HG02852 (cell line): ENCODE data around the gene MPC2.
"Not testable (repeated sequence)": the region's sequence is repeated elsewhere in the genome, so short reads cannot be mapped to it uniquely, and the experiment has no call there.

Experiments
- ATAC-seq: cut with Tn5 transposase; IDR thresholded peaks from one replicate; pipeline ENCODE4 v1.9.1; 2021; ENCODE audit warnings: mild to moderate bottlenecking, moderate library complexity; ENCODE audit not compliant: unreplicated experiment

Gene MPC2

DNA sequence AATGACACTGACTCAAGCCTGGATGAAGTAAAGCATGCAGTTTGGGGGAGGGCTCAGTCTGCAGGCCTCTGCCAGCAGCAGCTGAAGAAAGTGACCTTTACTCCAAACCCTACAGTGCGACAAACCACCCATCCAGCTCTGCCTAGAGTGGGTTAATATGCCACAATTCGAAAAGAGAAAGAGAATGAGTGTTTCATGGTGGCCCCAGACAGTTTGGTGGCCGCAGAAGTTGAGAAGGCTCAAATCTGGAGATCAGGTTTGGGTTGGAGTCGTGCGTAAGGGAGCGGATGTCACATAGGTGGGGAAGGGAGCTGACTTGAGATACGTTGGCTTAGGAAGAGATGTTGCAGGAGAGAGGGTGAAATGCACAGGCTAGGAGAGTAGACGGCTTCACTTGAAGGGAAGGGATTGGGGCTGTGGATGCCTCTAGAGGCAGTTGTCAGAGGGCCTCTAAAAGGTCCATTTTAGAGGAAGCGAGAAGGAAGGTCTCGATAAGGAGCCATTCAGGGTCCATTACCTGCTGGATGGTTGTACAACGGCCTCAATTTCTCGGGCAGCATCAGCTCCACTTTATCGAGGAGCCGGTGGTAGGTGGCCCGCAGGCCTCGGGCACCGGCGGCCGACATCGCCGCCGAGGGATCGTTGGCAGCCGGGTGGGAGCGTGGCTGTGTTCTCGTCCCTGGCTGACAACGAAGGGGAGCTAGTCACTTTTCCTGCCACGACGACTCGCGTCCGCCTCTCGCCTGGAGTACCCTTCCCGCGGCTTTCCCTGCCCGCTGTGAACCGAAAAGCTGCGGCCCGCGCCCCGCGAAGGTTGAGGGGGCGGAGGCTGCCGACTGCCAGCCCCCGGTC lies 1.4 kb downstream of the MPC2 start:
- peak; percentile 10 for ATAC-seq

DNA sequence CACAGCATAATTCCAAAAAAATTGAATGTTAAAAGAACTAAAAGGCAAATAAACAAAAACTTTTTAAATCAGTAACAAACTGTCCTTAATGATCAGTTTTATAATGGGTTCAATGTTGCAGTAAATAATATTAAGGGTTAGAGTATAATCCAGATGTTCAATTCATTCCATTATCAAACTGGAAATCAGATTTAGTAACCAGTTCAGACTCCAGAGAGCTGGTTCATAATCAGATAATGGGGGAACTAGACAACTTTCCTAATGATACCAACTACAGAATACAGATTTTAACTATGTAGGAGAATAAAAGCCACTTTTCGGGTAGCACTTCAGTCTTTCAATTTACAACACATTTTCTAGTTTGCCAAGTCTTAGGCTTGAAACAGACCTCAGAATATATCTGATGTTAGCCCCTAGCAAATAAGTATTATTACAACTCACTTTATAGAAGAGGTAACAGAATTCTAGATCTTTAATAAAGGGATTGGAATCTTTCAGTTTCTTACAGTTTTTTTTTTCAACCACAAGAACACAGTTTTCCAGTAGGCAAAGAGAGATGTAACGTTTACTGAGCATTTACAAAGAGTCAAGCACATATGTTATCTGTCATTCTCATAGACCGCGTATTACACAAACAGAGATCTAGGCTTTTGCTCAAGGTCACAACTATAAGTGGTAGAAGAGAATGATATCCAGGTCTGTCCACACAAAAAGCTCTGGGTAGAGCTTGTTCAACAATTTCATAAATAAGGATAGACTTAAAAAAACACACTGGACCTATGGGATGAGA lies 2.3 kb downstream of the MPC2 start:
- ATAC-seq, result no peak

DNA sequence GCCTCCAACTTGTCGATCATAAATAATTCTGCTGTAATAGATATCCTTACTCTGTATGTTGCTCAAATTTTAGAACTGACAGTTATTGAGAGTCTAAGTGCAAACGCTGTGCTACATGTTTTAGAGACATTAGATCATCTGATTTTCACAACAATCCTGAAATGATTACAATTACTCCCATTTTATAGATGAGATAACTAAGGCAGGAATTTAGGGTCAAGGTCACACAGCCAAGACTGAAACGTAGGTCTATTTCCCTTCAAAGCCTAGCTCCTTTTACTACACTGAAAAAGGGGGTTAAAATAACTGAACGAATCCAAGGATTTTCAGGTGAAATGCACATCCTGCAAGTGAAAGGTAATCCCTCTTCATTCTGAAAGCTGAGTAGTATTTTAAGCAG lies 3.1 kb downstream of the MPC2 start:
- no peak for ATAC-seq

DNA sequence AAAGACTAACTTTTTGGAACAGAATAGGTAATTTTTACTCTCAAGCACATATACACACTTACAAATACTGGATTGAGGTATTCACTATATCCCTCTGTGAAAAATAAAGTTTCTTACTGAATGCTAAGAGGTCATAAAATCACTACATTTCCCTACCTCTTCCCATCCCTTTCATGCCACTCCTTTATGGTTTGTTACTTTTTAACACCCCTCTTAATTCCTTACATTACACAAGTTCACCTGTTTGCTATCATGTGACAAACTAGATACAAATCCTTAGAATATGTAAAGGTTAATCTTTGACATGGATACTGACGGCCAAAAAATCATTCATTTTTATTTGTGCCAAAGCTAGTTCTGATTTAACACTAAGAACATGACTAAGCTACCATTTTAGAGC lies 7.1 kb downstream of the MPC2 start:
- no peak for ATAC-seq

DNA sequence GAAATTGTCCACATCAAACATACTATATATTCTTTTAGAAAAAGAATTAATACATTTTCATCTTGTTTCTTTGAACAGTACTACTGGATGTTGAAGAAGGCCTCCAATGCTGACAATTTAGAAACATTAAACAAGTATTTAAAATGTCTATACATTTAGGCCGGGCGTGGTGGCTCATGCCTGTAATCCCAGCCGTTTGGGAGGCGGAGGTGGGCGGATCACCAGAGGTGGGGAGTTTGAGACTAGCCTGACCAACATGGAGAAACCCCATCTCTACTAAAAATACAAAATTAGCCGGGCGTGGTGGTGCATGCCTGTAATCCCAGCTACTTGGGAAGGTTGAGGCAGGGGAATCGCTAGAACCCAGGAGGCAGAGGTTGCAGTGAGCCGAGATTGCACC lies 8.0 kb downstream of the MPC2 start:
- not testable (repeated sequence) for ATAC-seq

DNA sequence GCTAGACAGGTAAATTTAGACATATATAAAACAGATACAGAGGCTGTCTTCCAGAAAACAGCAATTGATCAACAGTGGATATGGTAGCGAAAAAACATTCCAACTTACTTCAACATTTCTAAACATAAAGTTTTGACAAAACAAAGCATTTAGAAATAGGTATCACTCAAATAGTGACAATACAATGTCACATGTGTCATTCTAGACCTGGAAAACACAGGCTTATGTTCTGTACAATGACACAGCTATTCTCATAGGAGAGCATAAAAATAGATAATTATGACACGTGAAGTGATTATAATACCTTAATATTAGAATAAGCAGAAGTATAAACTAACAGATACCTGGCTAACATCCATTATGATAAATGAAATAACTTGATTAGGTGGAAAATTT lies 8.4 kb downstream of the MPC2 start:
- ATAC-seq, result no peak

DNA sequence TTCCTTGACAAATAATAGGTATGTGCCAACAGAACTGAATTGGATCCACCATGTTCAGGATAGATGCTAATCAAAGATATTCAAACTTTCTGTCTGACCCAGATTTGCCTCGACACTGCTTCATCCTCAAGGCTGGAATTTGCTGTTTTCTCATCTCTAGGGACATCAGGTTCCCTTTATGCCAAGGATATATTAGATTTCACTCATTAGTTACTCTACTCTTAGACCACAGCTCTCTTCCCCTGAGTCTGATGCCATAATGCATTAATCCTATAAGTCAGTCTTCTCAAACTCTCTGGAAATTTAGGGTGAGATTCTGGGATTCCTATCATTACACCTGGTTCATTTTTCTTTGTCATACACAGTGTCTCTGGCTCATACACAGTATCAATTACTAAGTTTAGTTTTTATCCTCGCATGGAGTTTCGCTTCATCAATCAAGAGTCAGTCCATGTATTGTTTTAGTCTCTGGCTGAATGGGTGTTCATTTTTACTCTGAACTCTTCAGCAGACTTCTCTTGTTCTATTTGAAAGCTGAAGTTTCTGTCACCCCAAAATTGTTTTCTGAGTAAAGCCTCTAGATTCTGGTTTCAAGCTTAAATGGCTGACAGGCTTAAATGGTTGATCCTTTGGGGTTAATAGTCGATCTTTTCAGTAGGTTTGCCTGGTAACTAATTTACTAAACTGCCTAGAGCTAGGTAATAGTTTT lies 9.7 kb downstream of the MPC2 start:
- ATAC-seq, result peak; percentile 52

DNA sequence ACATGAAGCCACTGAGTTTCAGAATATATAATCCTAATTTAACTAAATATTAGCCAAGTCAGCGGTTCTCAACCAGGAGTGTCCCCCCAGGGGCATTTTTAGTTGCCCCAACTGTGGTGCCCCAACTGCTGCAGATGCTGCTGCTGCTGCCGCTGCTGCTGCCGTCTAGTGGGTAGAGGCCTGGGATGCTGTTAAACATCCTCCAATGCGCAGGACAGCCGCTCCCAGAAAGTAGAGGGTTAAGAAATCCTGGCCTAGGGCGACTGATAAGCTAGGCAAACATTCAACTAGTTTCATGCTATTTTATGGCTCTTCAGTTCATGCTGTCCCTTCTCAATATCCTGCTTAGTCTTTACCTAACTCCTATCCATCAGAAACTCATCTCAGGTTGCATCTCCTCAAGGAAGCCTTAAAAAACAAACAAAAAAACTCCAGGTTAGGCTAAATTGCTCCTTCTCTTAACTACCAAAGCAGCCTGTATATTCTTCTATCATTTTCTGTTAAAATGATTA lies 10.3 kb downstream of the MPC2 start:
- ATAC-seq, result no peak

DNA sequence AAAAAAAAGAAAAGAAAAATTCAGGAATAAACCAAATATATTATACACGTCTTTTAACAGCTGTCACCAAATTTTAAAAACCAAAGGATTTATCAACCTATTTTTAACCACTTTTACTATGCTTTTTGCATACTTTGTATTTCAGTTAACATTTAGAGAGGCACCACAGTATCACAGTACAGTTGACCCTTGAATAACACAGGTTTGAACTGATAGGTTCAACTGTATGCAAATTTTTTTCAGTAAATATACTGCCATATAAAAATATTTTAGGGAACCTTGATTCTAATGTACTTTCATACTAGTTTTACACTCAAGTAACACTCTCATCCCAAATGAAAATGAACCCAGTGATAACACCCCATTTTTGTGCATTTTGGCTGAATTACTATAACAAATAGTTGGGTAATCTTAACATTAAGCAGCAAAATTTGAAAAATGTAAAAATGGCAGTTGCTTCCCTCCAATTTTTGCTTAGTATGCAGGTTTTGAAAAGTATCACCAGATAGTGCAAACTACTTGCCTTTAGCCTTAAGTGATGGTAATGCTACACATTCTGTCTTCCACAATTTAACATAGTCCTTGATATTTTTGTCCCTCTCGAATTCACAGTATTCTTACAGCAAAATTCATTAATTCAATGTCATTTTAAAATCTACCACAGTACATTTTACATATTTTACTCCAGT lies 12.2 kb downstream of the MPC2 start:
- ATAC-seq, result no peak

DNA sequence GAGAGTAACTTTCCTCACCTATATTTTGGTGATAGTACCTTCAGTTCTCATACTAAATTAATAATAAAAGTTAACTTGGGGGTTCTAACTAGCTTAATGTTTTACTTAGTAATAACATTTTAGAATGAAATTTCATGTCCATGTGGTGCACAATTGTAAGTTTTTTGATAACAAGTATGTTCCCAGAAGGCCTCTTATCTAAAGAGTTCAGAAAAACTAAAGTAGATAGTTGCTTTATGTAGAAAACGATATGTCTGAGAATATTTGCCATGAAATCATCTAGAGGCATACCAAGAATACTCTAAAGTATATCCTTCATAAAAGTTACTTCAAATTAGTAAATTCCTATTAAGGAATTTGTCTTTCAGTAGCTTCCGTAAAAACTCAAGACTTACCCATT lies 12.8 kb downstream of the MPC2 start:
- no peak for ATAC-seq

DNA sequence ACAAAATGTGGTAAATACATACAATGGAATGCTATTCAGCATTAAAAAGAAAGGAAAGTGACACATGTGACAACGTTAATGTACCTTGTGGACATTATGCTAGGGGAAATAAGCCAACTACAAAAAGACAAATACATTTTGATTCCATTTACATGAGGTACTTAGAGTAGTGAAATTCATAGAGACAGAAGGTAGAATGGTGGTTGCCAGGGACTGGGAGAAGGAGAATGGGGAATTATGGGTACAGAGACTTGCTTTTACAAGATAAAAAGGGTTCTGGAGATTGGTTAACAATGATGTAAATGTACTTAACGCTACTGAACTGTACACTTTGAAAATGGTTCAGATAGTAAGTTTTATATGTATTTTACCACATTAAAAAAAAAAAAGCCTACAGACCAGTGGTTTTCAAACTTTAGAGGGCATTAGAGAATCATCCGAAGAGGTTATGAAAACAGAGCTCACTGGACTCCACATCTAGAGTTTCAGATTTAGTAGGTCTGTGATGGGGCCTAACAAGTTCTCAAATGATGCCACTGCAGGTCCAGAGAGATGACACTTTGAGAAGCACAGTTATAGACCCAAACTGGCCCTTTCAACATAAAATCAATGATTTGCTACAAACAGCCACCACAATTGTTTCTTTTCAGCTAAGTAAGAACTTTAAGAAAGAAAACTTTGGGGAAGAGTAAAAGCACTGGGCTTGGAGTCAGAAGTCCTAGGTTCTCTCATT lies 13.4 kb downstream of the MPC2 start:
- ATAC-seq, result no peak

DNA sequence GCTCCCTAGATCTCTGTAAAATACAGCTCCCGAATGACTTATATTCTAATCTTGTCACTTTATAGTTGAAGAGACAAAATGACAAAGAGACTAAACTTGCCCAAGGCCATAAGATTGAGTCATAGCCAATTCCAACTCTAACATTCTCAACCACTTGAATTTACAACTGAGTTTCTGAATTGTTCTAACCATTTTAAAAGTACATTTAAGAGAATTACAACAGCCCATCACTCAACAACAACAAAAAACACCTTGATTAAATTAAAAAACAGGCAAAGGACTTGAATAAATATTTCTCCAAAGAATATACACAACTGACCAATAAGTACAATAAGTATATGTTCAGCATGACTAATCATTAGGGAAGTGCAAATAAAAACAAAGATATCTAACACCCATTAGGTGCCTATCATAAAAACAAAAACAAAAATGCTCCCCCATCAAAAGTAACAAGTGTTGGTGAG lies 14.2 kb downstream of the MPC2 start:
- ATAC-seq, result no peak

DNA sequence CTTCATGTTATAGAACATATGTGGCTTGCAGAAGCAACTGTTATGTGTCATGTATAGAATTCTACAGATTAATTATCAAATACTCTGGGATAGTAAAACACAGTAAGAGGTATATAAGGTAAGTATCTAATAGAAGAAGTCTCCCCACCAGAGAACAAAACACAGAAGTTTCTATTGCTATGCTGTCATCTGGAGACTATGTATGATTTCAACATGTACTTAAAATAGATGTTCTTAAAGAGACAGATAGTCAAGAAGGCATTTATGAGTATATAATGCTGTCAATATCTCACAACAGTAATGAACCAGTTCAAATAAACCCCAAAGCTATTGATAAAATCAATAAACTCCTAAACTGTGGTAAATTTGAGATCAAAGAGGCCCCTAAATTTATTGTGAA lies 14.8 kb downstream of the MPC2 start:
- ATAC-seq, result no peak

DNA sequence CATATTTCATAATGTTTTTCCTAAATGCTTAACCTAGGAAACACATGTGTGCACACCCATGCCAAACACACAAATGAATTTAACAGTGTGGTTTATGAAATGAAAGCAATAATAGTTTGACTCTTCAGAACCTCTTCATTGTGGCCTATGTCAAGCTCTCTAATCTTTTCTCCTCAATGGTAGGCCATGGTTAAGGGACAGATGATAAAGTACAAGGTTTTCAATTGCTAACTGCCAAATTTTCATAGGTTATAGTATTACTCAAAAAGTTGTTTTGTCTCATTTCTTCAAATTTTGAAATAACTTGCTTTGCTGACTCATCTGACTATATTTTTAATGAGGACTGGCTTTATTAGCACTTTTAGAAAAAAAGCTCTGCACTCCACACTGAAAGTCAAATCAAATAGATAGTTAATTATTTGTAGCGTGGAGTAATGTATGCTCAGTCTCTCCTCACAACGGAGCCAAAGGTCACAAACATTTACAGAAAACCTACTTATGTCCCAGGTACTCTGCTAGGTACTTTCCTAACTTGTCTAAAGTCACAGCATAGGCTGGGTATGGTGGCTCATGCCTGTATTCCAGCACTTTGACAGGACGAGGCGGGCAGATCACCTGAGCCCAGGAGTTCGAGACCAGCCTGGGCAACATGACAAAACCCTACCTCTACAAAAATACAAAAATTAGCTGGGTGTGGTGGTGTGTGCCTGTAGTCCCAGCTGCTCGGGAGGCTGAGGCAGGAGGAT lies 19.9 kb downstream of the MPC2 start:
- ATAC-seq, result no peak

DNA sequence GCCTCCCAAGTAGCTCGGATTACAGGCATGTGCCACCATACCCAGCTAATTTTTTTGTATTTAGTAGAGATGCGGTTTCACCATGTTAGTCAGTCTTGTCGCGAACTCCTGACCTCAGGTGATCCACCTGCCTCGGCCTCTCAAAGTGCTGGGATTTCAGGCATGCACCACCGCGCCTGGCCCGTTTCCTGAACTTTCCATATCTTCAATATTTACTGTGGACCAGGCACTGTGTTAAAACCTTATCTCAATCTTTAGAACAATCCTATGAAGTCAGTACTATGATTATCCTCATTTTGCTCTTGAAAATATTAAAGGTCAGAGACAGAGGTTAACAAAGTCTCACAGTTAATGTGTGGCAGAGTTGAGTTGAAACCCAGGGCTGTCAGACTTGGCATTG lies 21.3 kb downstream of the MPC2 start:
- ATAC-seq, result no peak

DNA sequence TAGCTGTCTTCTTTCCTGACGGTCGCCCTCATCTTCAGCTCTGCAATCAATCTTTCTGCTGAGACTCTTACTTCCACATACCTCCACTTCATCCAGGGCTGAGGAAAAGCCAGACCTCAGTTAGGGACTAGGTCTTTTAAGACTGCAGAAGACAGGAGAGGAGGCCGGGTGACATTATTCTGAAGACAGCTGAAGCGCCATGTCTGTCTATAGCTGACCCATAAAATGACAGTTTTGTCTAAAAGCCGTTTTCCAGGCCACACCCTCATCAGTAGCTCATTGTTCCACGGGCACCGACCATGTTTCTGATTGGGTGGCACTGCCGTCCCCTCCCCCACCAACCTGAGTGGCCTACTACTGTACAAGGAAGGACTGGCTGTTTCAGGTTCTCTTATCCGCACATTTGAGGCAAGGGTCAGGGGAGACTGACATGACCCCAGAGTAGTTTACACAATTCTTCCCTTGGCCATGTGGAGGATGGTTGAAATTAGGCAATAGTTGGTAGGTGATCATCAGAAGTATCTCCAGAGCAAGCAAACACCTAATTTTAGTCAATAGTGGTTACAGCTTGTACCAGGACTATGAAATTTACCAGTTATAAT lies 22.9 kb downstream of the MPC2 start, which contains the start of gene ADCY10:
TSS of gene ADCY10 (minus strand) at position 240 of the 602 bp plus-strand sequence. CDS start 8,994 bp downstream, outside the sequence.
- no peak for ATAC-seq

DNA sequence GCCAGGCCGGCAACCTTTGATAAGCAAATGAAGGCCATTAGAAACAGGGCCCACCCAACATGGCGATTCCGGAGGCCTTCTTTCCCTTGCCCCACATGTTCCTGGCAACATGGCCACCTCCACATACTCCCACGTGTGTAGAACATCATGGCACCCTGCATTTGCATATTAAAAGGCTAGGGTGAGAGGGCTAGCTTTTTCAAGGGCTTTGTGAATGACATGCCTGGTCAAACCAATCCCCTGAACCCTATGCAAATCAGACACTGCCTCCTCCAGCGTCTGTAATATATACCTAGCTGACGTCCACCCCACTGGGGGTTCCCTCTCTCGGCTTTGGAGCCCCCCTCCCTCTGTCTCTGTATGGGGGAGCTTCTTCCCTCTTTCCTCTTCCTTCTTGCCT lies 24.6 kb downstream of the MPC2 start:
- no peak for ATAC-seq

DNA sequence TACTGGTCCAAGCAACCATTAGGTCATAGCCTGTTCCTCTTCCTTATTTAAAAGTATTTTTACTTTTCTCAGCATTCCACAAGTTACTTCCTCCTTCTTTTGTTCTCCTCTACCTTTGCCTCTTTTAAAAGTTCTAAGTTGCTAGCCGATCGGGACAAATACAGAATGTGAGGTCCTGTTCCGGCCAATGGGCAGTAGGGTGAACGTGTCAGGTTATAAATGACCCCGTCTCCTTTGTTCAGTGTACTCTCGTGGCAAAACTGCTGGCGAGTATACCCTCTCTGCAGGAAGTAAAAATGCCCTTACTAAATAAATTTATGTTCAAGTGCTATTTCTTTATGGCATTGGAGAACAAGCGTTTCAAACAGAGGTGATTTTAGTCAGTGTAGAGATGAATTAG lies 25.5 kb downstream of the MPC2 start:
- ATAC-seq, result no peak

DNA sequence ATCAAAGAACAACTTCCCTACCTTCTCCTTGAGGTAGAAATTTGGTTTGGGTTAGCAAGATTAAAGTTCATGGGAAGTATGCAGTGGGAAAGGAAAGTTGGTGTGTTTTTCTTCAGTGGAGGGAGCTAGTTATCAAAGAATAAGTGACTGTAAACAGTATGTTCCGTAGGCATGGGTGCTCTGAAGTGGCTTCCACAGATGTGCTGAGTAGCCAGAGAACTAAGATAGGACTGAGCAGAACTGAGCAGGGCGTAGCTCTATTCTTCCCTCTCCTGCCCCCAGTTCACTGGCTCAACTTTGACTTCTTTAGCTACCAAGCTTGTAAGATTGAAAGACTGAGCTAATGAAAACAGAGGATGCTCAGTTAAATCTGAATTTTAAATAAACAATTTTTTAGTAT lies 26.3 kb downstream of the MPC2 start:
- ATAC-seq, result no peak
